ENCODE data around the gene SPART.

DNA sequence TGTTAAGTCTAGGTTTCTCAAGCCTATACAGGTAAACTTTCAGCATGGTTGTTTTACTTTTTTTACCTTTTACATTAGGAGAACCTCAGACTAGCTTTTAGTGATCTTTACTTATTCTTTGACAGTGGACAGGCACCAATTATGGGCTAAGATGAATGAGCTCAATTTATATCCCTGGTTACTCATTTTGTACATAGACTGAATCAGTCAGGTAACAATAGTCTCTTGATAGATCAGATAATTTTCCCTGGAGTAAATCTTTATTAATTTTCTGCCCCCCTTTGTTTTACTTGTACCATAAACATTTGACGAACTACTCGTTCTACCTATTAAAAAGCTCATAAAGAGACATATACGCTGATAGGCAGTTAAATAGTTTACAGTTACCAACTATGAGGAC, 22.8 kb downstream of the SPART start:
- TF ChIP-seq CTCF (IDR thresholded peaks at IDR 0.05; ENCODE audit: low read depth, low read length) = no peak
- TF ChIP-seq EZH2phosphoT487 (IDR thresholded peaks at IDR 0.05; ENCODE audit: low read depth) = no peak
